ENCODE results near the gene RAPGEF2. TPM values are rescaled to one million over a fixed set of nuclear protein-coding genes. Genes with fewer than 3 reads are reported as not detected.
"Not testable (repeated sequence)": the region's sequence is repeated elsewhere in the genome, so short reads cannot be mapped to it uniquely, and the experiment has no call there.

Gene RAPGEF2
- total and polyA plus RNA-seq, 10 of the 15 experiments (the other 5 are each of a cell fraction or from before 2014, with no cell fraction given), result 0.31 to 24.0 (median 2.9) TPM

DNA sequence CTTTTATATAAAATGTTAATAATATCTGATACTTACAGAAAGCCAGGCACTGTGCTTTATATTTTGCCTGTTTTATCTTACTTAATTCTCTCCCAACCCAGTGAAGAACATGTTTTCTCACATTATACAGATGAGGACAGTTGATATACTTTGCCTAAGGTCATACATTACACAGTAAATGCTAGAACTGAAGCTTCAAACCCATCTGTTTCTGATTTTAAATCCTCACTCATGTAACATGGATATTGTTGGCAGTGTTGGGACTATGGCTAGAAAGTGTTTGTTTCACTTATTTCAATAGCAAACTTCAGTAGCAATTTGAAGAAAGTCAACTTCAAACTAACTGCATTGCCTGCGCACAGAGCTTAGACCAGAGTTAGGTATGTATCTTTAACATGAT is 57.4 kb downstream of the RAPGEF2 start (continued):
- TF ChIP-seq EP300 (IDR thresholded peaks at IDR 0.05; ENCODE audit: borderline replicate concordance in 1 of 2, control insufficient read depth in 1 of 2, low read depth in 2 of 2, low read length in 2 of 2), result no peak
- TF ChIP-seq IRF4 (IDR thresholded peaks at IDR 0.05; ENCODE audit: low read depth, low read length), result no peak
- TF ChIP-seq HDAC6 (IDR thresholded peaks at IDR 0.05; ENCODE audit: unreplicated experiment), result no peak
- TF ChIP-seq CHD4 (IDR thresholded peaks at IDR 0.05), result no peak
- TF ChIP-seq GABPA (IDR thresholded peaks at IDR 0.05; ENCODE audit: low read depth), result no peak
- TF ChIP-seq GATAD2B (conservative IDR thresholded peaks at IDR 0.05; ENCODE audit: low read depth), result no peak
- TF ChIP-seq CBX3 (IDR thresholded peaks at IDR 0.05; ENCODE audit: borderline replicate concordance, low read depth), result no peak

DNA sequence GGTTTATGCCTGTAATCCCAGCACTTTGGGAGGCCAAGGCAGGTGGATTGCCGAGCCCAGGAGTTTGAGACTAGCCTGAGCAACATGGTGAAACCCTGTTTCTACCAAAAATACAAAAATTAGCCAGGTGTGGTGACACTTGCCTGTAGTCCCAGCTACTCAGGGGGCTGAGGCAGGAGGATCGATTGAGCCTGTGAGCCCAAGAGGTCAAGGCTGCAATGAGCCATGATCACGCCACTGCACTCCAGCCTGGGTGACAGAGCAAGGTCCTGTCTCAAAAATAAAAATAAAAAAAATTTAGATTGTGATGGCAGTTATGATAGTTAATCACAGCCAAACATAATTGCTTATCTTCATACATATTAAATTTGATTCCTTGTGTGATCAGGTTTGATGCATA is 58.6 kb downstream of the RAPGEF2 start:
- CTCF ChIA-PET; FAIRE-seq; H3K4me2 ChIP-seq (ENCODE audit: control insufficient read depth, insufficient read depth); DNase-seq (ENCODE audit: low read depth, low spot score); H3K27ac ChIP-seq (ENCODE audit: control insufficient read depth, insufficient read depth); in situ Hi-C loops (cut with MboI); H3K27me3 ChIP-seq (replicated peaks in 1 of 2; ENCODE audit: control insufficient read depth in 2 of 2, insufficient read depth in 2 of 2, low read length in 1 of 2); H3K4me1 ChIP-seq (ENCODE audit: control insufficient read depth, insufficient read depth, low read length); ATAC-seq; BruUV-seq (replicated peaks); H2AFZ ChIP-seq (ENCODE audit: control insufficient read depth, low read depth, low read length); H4K20me1 ChIP-seq (ENCODE audit: control insufficient read depth, insufficient read depth); intact Hi-C loops (cut with micrococcal nuclease; ENCODE audit: unreplicated experiment); H3K9me3 ChIP-seq (replicated peaks; ENCODE audit: control insufficient read depth, insufficient read depth, low read length); H3K9ac ChIP-seq (ENCODE audit: control insufficient read depth, insufficient read depth, low read length); H3K36me3 ChIP-seq (ENCODE audit: control insufficient read depth in 2 of 2, insufficient read depth in 2 of 2, low read length in 1 of 2); H3K4me3 ChIP-seq: not testable (repeated sequence)
- H3K79me2 ChIP-seq (ENCODE audit: control insufficient read depth, insufficient read depth, low read length), result peaks cover 26% of the 10 kb centered on the region
- WGBS (ENCODE audit: insufficient coverage, insufficient replicate concordance, low lambda C conversion rate, missing lambda C conversion rate), result 62% methylated on average over 3 of the region's 3 CpGs
- RAD21 ChIA-PET (ENCODE audit: unreplicated experiment), result interaction anchor here (1.3 to 1.7 kb wide), 2 partner anchors 12 to 41 kb away, joined by 3 to 8 read pairs; no protein-coding TSS in a partner anchor
- POLR2A ChIA-PET, result interaction anchor here (0.6 kb wide), 1 partner anchor 270 kb away, joined by 3 read pairs; no protein-coding TSS in a partner anchor
- SMC1A ChIA-PET (ENCODE audit: uncharacterized antibody, unreplicated experiment), result interaction anchor here (1.0 to 2.2 kb wide), 5 partner anchors 10 to 310 kb away, joined by 3 to 7 read pairs (median 5); no protein-coding TSS in a partner anchor
